ENCODE measurements around the gene PEX10. TPM values are rescaled to one million over a fixed set of nuclear protein-coding genes. Genes with fewer than 3 reads are reported as not detected.

Gene PEX10
- total RNA-seq, 2 donors from 2014 or later = 10.7 to 18.9 TPM

DNA sequence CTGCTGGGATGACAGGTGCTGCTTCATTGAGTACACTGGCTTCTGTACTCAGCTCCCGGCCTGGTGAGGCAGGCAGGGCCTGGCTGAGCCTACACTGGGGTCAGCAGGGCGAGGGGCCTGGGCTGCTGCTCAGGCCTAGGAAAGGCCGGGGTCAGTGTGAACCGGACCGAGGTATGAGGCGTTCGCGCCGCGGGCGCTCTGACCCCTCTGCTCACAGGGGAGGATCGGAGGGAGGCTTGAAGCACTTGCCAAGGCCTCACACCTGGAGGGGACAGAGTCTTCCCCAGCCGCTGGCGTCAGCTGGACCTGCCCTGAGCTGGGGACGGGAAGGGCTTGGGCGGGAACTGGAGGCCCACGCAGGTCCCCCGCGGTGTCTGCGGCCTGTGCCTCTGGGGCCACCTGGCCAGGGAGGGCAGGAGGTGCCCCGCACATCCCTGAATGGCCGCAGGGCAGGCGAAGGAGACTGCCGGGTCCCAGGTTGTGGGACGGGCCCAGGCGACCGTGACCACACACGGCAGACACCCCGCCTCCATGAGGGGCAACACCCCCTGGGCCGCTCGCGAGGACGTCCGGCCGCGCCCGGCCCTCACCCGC lies 466 bp downstream of the PEX10 start:
- peak; percentile 66 to 73 for ATAC-seq
- Mint-ChIP-seq H3K4me1 (ENCODE audit: low read depth in 2 of 2) (peaks cover 22% of the 10 kb centered on the region in 2 donors), H3K4me3 (peak overlapping the region; percentile 72), H3K36me3 (no peaks in the 10 kb centered on the region), H3K27me3 (no peaks in the 10 kb centered on the region), H3K9me3 (no peaks in the 10 kb centered on the region), H3K27ac (peak overlapping the region; percentile 57 to 59)
- DNase-seq (ENCODE audit: low spot score) = peak; percentile 69

DNA sequence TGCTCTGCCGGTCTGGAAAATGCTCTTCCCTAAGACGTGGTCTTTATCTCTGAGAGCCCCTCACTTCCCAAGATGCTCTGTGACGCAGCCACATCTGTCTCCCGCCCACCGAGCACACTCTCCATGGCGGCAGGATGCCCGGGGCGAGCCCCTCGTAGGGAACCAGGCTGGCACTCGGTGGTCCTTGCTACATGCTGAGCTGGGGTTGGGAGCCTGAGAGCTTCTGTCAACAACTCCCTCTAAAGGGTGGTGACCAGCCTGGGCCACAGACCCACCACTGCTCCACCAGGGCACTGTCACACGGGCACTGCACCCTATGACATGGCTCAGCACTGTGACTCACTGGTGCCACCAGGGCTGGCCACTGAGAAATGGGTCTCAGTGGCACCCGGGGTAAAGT lies 2.6 kb downstream of the PEX10 start:
- Mint-ChIP-seq H3K4me3 (no peak overlapping the region), H3K4me1 (ENCODE audit: low read depth in 2 of 2) (peaks cover 8 to 11% of the 10 kb centered on the region in 2 donors), H3K36me3 (no peaks in the 10 kb centered on the region), H3K27ac (peak overlapping the region in 1 of 2 donors; percentile 19), H3K27me3 (no peaks in the 10 kb centered on the region), H3K9me3 (no peaks in the 10 kb centered on the region)
- DNase-seq (ENCODE audit: low spot score) (no peak), ATAC-seq (no peak)

DNA sequence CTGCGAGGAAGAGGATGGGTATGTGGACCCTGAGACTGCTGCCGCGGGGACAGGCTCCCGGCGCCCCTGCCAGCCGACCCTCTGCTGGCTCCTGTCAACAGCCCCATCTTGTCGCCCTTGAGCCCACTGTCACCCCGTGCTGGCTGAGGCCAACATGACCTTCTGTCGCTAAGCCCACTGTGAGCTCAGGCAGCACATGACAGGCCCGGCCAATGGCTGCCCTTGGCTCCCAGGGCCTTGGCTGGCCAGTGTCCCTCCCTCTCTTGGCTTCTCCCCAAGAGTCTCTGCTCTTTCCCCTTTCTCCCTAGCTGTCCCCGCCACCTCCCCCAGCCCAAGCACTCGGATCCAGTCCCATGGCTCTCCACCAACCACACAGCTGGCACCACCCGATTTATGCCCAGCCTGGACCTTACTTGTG lies 3.5 kb downstream of the PEX10 start:
- peaks cover under 1 to 6% of the 10 kb centered on the region in 2 donors for H3K4me1 Mint-ChIP-seq (ENCODE audit: low read depth in 2 of 2)
- H3K4me3 Mint-ChIP-seq = no peak overlapping the region
- H3K27ac Mint-ChIP-seq = no peak overlapping the region

DNA sequence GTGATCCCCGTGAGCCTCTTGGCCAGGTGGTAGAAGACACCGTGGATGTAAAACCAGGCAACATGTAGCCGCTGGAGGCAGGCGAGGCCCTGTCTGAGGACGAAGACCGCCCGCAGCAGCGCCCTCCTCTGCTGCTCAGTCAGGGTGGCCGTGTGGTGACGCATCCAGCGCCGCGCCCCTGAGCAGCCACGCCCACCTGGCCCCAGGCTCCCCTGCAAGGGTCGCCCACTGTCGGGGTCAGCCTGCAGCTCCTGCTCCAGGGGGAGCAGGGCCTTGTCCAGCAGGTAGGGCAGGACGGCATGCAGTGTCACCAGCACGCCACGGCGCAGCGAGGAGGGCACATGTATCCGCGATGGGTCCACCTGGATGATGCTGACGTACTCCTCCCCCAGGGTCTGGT lies 3.9 kb downstream of the PEX10 start:
- H3K27ac Mint-ChIP-seq = no peak overlapping the region
- peaks cover 0 to 6% of the 10 kb centered on the region in 2 donors for H3K4me1 Mint-ChIP-seq (ENCODE audit: low read depth in 2 of 2)
- no peak for DNase-seq (ENCODE audit: low spot score)
- no peak for ATAC-seq
- H3K27me3 Mint-ChIP-seq = no peaks in the 10 kb centered on the region
- no peaks in the 10 kb centered on the region for H3K36me3 Mint-ChIP-seq
- no peak overlapping the region for H3K4me3 Mint-ChIP-seq
- H3K9me3 Mint-ChIP-seq = no peaks in the 10 kb centered on the region

More for the DNA sequence above, 3.5 kb downstream of the PEX10 start:
- no peaks in the 10 kb centered on the region for H3K9me3 Mint-ChIP-seq
- H3K27me3 Mint-ChIP-seq = no peaks in the 10 kb centered on the region
- no peak for ATAC-seq
- no peaks in the 10 kb centered on the region for H3K36me3 Mint-ChIP-seq
- no peak for DNase-seq (ENCODE audit: low spot score)

DNA sequence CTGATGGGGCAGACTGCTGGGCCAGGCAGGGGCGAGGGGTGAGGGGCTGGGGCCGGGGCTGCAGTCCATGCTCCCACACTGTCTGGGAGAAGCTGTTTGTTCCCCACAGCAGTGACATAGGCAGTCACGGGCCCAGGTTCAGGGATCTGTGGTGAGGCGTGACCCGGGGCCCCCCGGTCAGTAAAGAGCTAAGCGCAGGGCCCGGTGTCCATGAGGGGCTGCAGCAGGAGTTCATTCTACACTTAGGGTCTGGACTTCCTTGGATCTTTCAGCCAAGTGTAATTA lies 4.4 kb downstream of the PEX10 start:
- Mint-ChIP-seq H3K4me1 (ENCODE audit: low read depth in 2 of 2) (peaks cover 0 to 8% of the 10 kb centered on the region in 2 donors), H3K27me3 (no peaks in the 10 kb centered on the region), H3K36me3 (no peaks in the 10 kb centered on the region), H3K9me3 (no peaks in the 10 kb centered on the region), H3K4me3 (no peak overlapping the region), H3K27ac (no peak overlapping the region)
- DNase-seq (ENCODE audit: low spot score) (no peak), ATAC-seq (no peak)

DNA sequence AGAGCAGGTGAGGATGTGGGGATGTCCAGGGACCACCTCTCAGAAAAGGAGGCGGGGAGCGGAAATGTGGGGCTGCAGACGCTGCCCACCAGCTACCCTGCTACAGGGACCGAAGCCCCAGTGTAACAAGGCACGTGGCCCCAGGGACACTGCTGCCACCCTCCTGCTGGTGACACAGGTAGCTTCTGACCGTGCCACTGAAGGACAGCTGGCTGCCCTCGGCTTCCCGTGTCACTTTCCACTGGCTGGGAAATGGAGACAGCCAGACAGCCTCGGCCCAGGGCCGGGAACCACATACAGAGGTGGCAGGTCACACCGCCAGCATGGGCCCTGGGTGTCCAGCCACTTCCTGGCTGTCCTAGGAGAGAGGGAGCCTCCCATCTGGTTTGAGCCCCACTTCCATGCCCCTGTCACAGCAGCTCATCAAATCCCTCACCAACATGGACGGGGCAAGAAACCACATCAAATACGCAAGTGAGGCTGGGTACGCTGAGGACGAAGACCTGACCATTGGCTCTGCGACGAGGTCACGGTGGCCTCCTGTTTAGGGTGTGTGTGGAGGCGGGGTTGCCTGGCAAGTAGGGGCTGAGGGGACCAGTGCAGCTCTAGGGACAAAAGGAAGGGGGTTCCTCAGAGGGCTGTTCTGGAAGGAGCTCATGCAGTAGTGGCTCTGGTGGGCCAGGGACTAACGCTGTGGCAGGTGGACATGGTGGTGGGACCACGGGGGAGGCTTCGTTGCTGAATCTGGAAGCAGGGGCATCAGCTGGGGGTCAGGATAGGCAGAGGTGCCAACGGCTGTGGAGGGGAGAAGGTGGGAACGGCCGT lies 5.0 kb downstream of the PEX10 start:
- DNase-seq (ENCODE audit: low spot score) (no peak), ATAC-seq (no peak)
- Mint-ChIP-seq H3K36me3 (no peaks in the 10 kb centered on the region), H3K27me3 (no peaks in the 10 kb centered on the region), H3K4me1 (ENCODE audit: low read depth in 2 of 2) (peaks cover 0 to 9% of the 10 kb centered on the region in 2 donors), H3K9me3 (no peaks in the 10 kb centered on the region), H3K27ac (no peak overlapping the region), H3K4me3 (no peak overlapping the region)

DNA sequence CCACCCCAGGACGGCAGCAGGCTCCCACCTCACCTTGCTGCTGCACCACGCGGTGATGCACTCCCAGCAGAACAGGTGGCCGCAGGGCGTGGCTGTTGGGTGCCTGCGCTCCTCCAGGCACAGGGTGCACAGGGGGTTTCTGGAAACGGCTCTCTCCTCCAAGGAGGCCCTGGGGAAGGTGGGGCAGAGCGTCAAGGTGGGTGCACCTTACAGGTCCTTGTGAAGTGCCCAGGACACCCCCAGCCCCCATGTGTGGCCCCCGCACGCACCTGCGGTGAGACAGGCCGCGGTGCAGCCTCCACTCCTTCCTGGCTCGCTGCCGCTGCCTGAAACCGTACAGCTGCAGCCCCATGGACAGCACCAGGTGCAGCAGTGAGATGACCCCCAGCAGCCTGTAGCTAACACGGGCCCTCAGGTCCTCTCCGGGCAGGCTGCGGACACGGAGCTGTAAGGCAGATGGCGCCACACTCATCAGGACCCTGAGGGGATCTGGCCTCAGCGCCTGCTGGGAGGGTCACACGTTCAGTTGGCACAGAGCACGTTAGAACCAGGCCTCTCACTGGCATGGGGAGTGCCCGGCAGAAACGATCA lies 5.8 kb downstream of the PEX10 start:
- Mint-ChIP-seq H3K36me3 (no peaks in the 10 kb centered on the region), H3K27me3 (no peaks in the 10 kb centered on the region), H3K4me1 (ENCODE audit: low read depth in 2 of 2) (peaks cover 0 to 14% of the 10 kb centered on the region in 2 donors), H3K4me3 (no peak overlapping the region), H3K27ac (no peak overlapping the region), H3K9me3 (no peaks in the 10 kb centered on the region)
- DNase-seq (ENCODE audit: low spot score) (no peak), ATAC-seq (no peak)

DNA sequence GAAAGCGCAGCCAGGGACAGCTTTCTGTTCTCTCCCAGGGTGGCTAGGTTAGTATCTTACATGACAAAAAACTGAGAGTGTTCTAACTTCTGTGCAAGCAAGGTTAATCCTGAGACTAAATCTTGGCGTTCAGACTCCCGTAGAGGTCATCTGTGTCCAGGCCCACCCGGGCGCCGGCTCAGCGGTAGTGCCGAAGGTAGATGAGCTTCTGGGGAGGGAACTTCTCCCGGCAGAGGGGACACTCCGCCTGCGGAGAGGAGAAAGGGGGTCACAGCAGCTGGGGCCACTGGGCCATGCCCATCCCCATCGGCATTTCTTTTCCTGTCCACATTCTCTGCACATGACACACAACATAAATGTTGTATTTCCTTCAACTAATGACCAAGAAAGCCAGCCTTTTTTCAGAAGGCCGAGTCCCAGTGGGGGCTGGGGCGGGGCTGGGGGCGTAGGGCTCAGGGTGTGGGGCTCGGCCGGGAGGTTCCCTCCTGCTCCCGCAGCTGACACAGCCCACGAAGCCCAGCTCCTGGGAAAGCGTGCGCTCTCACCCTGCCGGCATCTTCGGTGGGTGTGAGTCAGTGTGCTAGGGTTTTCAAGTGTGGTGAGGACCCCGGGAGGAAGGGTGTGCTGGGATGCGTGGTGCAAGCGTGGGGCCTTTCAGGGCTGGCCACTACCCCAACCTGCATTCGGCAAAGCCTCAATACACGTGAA lies 6.6 kb downstream of the PEX10 start:
- no peaks in the 10 kb centered on the region for H3K27me3 Mint-ChIP-seq
- DNase-seq (ENCODE audit: low spot score) (no peak), ATAC-seq (no peak)
- H3K9me3 Mint-ChIP-seq = no peaks in the 10 kb centered on the region
- peaks cover under 1 to 17% of the 10 kb centered on the region in 2 donors for H3K4me1 Mint-ChIP-seq (ENCODE audit: low read depth in 2 of 2)
- no peak overlapping the region for H3K4me3 Mint-ChIP-seq
- H3K36me3 Mint-ChIP-seq = peaks cover under 1% of the 10 kb centered on the region
- no peak overlapping the region for H3K27ac Mint-ChIP-seq

DNA sequence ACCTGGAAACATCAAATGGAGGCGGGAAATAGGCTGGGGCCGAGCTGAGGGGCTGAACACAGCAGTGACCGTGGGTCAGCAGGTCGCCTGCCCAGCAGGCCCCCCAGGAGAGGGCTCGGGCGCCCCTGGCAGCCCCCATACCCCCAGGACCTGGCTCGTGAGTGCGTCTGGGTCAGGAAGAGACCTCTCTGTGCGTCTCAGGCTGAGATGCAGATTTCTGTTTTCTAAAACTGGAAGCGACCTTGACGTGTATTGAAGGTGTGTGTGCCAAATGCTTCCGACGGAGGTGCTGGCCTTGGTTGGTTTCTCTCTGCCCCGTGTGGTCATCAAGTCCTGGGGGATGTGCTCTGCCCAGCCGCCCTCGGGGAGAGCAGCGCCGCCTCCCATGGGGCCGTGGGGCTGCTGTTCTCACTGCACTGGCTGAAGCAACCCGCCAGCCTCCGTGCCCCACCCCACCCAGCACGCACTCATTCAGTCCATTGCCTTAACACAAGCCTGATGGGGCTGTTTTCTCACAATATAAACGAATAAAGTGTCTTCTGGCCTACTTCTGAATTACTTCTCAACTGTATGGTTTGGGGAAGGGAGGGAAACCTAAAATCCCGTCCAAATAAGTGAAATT lies 7.4 kb downstream of the PEX10 start:
- ATAC-seq (no peak), DNase-seq (ENCODE audit: low spot score) (no peak)
- Mint-ChIP-seq H3K4me3 (no peak overlapping the region), H3K9me3 (no peaks in the 10 kb centered on the region), H3K27me3 (no peaks in the 10 kb centered on the region), H3K4me1 (ENCODE audit: low read depth in 2 of 2) (peaks cover 7 to 21% of the 10 kb centered on the region in 2 donors), H3K36me3 (peaks cover 6% of the 10 kb centered on the region), H3K27ac (no peak overlapping the region)

DNA sequence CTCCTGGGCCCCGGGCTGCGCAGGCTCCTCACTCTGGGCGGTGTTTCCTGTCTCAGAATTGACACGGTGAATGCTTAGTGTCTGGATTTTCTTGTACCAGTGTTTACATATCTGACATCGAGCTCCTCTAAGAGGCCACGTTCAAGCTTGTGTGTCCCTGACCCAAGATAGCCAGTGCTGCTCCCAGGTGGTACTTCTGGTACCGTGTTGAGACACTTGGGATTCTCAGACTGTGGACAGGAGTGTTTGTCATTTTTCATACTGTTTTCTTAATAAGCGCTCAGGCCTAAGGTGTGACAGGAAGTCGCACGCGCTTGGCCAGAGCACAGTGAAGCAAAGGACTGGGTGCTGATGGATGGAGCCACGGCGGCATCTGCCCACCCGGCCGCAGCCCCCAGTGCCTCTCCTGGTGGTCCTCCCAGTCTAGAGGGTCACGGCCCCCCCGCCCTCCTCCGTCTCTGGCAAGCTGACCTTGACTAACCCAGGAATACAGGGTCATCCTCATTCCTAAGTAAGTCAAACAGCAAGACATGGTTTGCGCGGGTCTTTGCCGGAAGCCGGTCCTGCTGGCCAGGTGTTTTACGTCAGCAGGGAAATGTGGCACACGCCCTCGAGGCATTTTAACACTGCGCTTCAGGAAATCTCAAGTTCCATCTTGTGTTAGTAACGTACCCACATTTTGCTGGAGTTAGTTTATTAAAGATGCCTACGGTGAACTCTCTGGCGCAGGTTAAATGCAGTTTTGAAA lies 8.0 kb downstream of the PEX10 start:
- Mint-ChIP-seq H3K27ac (no peak overlapping the region), H3K36me3 (peaks cover 8% of the 10 kb centered on the region), H3K27me3 (no peaks in the 10 kb centered on the region), H3K4me3 (no peak overlapping the region), H3K9me3 (no peaks in the 10 kb centered on the region), H3K4me1 (ENCODE audit: low read depth in 2 of 2) (peaks cover 10 to 21% of the 10 kb centered on the region in 2 donors)
- ATAC-seq (no peak), DNase-seq (ENCODE audit: low spot score) (no peak)

DNA sequence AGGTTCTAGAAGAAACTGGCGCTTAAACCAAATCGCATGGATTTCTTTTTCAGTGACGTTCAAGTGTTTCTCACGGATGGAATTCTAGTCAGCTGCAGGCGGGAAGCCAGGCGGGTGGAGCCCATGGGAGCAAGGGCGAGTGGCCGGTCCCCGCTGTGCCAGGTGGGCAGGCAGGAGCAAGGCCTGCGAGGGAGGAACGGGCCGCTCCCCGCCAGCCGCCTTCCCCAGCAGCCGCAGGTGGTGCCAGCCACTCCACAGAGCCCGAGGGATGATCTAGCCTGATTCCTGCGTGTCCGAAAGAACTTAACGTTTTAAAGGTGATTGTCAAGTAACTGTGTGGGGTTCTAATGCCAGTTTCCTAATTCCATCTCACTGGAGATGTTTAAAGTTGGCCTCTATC lies 9.1 kb downstream of the PEX10 start:
- no peak for ATAC-seq
- Mint-ChIP-seq H3K27me3 (no peaks in the 10 kb centered on the region), H3K9me3 (no peaks in the 10 kb centered on the region), H3K4me1 (ENCODE audit: low read depth in 2 of 2) (peaks cover 13 to 21% of the 10 kb centered on the region in 2 donors), H3K36me3 (peaks cover 11% of the 10 kb centered on the region), H3K4me3 (no peak overlapping the region), H3K27ac (no peak overlapping the region)
- DNase-seq (ENCODE audit: low spot score) = no peak

DNA sequence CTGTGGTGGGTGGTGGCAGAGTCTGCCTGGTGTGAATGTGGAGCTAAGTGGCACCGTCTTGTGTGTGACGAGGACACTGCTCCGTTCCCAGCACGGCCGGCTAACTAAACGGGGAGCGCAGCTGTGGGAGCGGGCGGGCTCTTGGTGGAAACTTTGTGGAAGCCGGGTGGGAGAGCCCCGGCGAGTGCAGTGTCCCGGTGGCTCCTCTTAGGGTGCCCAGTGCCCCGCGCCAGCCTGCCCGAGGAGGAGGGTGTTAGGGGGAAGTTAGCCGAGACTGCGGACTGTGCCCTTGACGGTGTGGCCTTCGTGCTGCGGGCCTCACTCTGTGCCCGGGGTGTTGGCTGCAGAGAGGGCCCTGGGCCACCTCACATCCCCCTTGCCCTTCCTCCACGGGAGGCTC lies 9.9 kb downstream of the PEX10 start:
- H3K36me3 Mint-ChIP-seq = peaks cover 11% of the 10 kb centered on the region
- H3K27ac Mint-ChIP-seq = peak overlapping the region in 1 of 2 donors; percentile 74
- DNase-seq (ENCODE audit: low spot score) = no peak

More for the DNA sequence above, 9.9 kb downstream of the PEX10 start:
- Mint-ChIP-seq H3K27me3 (no peaks in the 10 kb centered on the region), H3K9me3 (no peaks in the 10 kb centered on the region), H3K4me3 (no peak overlapping the region), H3K4me1 (ENCODE audit: low read depth in 2 of 2) (peaks cover 13 to 18% of the 10 kb centered on the region in 2 donors)
- ATAC-seq = no peak
